NB4 (cell line): ENCODE measurements around the gene CNTN1.

ENCODE experiments used
- DNase-seq: peaks from one replicate; pipeline ENCODE4 v3.0.0; 2010; ENCODE audit warnings: low read depth
- H3K4me3 ChIP-seq: one replicate; pipeline ENCODE4 v1.5.1; 2011; ENCODE audit warnings: mild to moderate bottlenecking, low read depth, low read length, moderate library complexity
- MYC ChIP-seq: IDR thresholded peaks from 2 replicates; pipeline ENCODE4 v1.6.1; 2011; ENCODE audit warnings: low read depth, low read length
- POLR2A ChIP-seq: IDR thresholded peaks from 2 replicates; pipeline ENCODE4 v1.6.1; 2011; ENCODE audit warnings: mild to moderate bottlenecking; ENCODE audit not compliant: insufficient read length; ENCODE audit errors: extremely low read depth
- TF ChIP-seq, protein P1 (sequence below): IDR thresholded peaks from 2 replicates; pipeline ENCODE4 v1.6.1; 2011; ENCODE audit warnings: low read depth, low read length
- TF ChIP-seq, protein P2 (sequence below): IDR thresholded peaks from one replicate; pipeline ENCODE4 v1.5.1; 2012; ENCODE audit warnings: low read depth, low read length

CNTN1 gene

DNA sequence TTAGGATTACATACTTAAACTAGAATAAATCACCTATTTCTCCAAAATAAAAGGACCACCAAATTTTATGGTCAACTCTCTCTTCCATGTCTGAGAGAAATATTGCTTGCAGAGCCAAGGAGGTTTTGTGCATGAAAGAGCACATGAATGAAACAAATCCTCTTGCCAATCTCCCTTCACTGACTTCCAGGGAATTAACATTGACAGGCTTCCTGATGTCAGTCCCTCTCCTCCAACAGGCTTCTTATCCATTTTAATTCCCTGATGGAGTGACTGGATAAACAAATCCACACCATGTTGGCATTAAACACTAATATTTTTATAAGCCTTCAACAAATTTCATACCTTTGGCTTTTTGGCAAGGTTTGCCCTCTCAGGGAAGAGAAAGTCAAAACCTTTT, 45.3 kb upstream of the CNTN1 start:
- H3K4me3 ChIP-seq, result no peak overlapping the region
- DNase-seq, result no peak
- TF ChIP-seq MYC, result no peak

DNA sequence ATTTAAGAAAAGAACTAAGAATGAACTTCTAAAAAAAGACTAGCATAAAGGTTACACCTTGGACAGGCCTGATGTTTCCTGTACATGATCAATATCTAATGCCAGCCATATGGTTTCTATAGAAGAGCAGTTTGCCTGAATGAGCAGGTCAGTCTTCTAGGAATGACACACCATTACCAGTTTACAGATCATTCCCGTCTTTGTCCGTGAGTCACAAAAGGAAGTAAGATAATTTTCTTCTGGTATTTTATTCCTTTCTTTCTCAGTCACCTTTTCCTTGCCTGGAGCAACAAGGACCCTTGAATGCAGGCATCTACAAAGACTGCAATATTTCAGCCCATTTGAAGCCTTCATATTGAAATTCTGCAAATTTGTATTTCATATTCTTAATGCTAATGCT, 44.6 kb upstream of the CNTN1 start:
- no peak for TF ChIP-seq POLR2A
- TF ChIP-seq, protein P1, sequence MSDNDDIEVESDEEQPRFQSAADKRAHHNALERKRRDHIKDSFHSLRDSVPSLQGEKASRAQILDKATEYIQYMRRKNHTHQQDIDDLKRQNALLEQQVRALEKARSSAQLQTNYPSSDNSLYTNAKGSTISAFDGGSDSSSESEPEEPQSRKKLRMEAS, result no peak
- no peak for DNase-seq

GRCh38 chr12:40648519-40648918, 43.7 kb upstream of the CNTN1 start:
- no peak for DNase-seq
- TF ChIP-seq MYC, result no peak
- TF ChIP-seq, protein P2, sequence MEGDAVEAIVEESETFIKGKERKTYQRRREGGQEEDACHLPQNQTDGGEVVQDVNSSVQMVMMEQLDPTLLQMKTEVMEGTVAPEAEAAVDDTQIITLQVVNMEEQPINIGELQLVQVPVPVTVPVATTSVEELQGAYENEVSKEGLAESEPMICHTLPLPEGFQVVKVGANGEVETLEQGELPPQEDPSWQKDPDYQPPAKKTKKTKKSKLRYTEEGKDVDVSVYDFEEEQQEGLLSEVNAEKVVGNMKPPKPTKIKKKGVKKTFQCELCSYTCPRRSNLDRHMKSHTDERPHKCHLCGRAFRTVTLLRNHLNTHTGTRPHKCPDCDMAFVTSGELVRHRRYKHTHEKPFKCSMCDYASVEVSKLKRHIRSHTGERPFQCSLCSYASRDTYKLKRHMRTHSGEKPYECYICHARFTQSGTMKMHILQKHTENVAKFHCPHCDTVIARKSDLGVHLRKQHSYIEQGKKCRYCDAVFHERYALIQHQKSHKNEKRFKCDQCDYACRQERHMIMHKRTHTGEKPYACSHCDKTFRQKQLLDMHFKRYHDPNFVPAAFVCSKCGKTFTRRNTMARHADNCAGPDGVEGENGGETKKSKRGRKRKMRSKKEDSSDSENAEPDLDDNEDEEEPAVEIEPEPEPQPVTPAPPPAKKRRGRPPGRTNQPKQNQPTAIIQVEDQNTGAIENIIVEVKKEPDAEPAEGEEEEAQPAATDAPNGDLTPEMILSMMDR, result no peak
- TF ChIP-seq POLR2A, result no peak
- no peak overlapping the region for H3K4me3 ChIP-seq

More for the DNA sequence above, 44.6 kb upstream of the CNTN1 start:
- H3K4me3 ChIP-seq, result no peak overlapping the region

DNA sequence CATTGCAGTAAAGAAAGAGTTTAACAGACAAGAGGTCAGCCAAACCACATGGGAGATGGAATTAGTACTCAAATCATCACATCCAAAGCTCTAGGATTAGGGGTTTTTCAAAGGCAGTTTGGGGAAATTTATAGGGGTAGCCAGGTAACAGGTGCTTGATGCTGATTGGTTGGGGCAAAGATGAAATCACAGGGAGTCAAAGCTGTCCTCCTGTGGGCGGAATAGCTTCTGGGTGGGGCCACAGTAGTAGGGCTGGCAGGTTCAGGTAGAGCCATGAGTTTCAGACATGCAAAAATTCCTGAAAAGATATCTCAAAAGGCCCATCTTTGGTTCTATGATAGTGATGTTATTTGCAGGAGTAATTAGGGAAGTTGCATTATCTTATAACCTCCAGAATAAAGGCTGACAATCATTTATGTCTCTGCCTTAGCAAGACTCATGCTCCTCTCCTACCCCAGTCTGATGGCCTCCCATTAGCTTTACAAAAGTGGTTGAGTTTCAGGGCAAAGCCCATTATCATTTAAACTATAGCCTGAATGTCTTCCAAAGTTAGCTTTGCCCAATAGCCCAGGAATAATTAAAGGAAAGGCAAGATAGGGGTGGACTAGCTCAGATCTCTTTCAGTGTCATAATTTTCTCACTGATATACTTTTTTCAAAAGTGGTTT, 42.1 kb upstream of the CNTN1 start:
- H3K4me3 ChIP-seq, result no peak overlapping the region
- no peak for DNase-seq
- no peak for TF ChIP-seq MYC
- TF ChIP-seq, protein P1, result no peak
- TF ChIP-seq POLR2A, result no peak
- TF ChIP-seq, protein P2, result no peak

- no peak for DNase-seq
- TF ChIP-seq, protein P2, result no peak
- TF ChIP-seq, protein P1, result no peak
- TF ChIP-seq MYC (no peak), POLR2A (no peak)
- no peak overlapping the region for H3K4me3 ChIP-seq
Observed at GRCh38 chr12:40655451-40655850, 36.8 kb upstream of the CNTN1 start.

GRCh38 chr12:40662366-40662765, 29.9 kb upstream of the CNTN1 start:
- no peak for TF ChIP-seq POLR2A
- TF ChIP-seq, protein P1, result no peak
- no peak for TF ChIP-seq MYC
- TF ChIP-seq, protein P2, result no peak
- DNase-seq, result no peak
- H3K4me3 ChIP-seq, result no peak overlapping the region

GRCh38 chr12:40663781-40664180, 28.5 kb upstream of the CNTN1 start:
- TF ChIP-seq, protein P2, result no peak
- TF ChIP-seq, protein P1, result no peak
- no peak for TF ChIP-seq MYC
- no peak for DNase-seq
- H3K4me3 ChIP-seq, result no peak overlapping the region
